H9 (cell line): ENCODE results near the gene ISG15. TPM values are rescaled to one million over a fixed set of nuclear protein-coding genes. Genes with fewer than 3 reads are reported as not detected.

Experiments used
- DNase-seq: peaks from one replicate; pipeline ENCODE4 v3.0.0-alpha.2; 2017
- H2AFZ ChIP-seq: one replicate; pipeline ENCODE4 v1.6.1; 2013; ENCODE audit warnings: mild to moderate bottlenecking, low read length, control low read depth, moderate library complexity
- H2AK5ac ChIP-seq: 2 replicates; pipeline ENCODE4 v1.6.1; 2013; ENCODE audit warnings: low read length, control low read depth, mixed read lengths; ENCODE audit not compliant: insufficient read length
- H2BK120ac ChIP-seq: one replicate; pipeline ENCODE4 v1.6.1; 2013; ENCODE audit warnings: low read depth, mild to moderate bottlenecking, low read length, control low read depth, inconsistent platforms; ENCODE audit not compliant: poor library complexity, severe bottlenecking
- H2BK12ac ChIP-seq: 2 replicates; pipeline ENCODE4 v1.6.1; 2013; ENCODE audit warnings: low read length, control low read depth, mixed read lengths, low read depth; ENCODE audit not compliant: insufficient read length
- H2BK15ac ChIP-seq: 2 replicates; pipeline ENCODE4 v1.6.1; 2013; ENCODE audit warnings: low read depth, low read length, control low read depth
- H2BK20ac ChIP-seq: one replicate; pipeline ENCODE4 v1.6.1; 2013; ENCODE audit warnings: low read depth, mild to moderate bottlenecking, low read length, control low read depth, inconsistent platforms; ENCODE audit not compliant: poor library complexity, severe bottlenecking
- H2BK5ac ChIP-seq: 2 replicates; pipeline ENCODE4 v1.6.1; 2013; ENCODE audit warnings: low read length, control low read depth, mixed read lengths; ENCODE audit not compliant: insufficient read length
- H3K14ac ChIP-seq: 2 replicates; pipeline ENCODE4 v1.6.1; 2013; ENCODE audit warnings: low read length, control low read depth; ENCODE audit not compliant: insufficient read depth
- H3K18ac ChIP-seq: 2 replicates; pipeline ENCODE4 v1.6.1; 2013; ENCODE audit warnings: low read depth, mild to moderate bottlenecking, mixed read lengths, low read length, control low read depth; ENCODE audit not compliant: insufficient read length
- H3K23ac ChIP-seq: 2 replicates; pipeline ENCODE4 v1.6.1; 2013; ENCODE audit warnings: low read length, control low read depth, mixed read lengths, low read depth; ENCODE audit not compliant: insufficient read length
- H3K23me2 ChIP-seq: 2 replicates; pipeline ENCODE4 v1.6.1; 2013; ENCODE audit warnings: low read depth, mild to moderate bottlenecking, mixed read lengths, low read length, control low read depth; ENCODE audit not compliant: insufficient read length, poor library complexity, severe bottlenecking
- H3K27ac ChIP-seq: 2 replicates; pipeline ENCODE4 v1.5.1; 2013; ENCODE audit warnings: low read length, control low read depth, mixed read lengths, low read depth; ENCODE audit not compliant: insufficient read length
- H3K27me3 ChIP-seq: 2 replicates; pipeline ENCODE4 v1.6.1; 2013; ENCODE audit warnings: low read length, control low read depth, inconsistent platforms; ENCODE audit not compliant: insufficient read depth
- H3K4ac ChIP-seq: 2 replicates; pipeline ENCODE4 v1.6.1; 2013; ENCODE audit warnings: low read depth, mild to moderate bottlenecking, control low read depth, inconsistent platforms, low read length, moderate library complexity
- H3K4me1 ChIP-seq: 2 replicates; pipeline ENCODE4 v1.6.1; 2013; ENCODE audit warnings: low read length, control low read depth, inconsistent platforms; ENCODE audit not compliant: insufficient read depth
- H3K4me2 ChIP-seq: 2 replicates; pipeline ENCODE4 v1.6.1; 2013; ENCODE audit warnings: low read length, control low read depth, mixed read lengths; ENCODE audit not compliant: insufficient read length, insufficient read depth
- H3K56ac ChIP-seq: 2 replicates; pipeline ENCODE4 v1.6.1; 2013; ENCODE audit warnings: low read depth, mild to moderate bottlenecking, mixed read lengths, low read length, control low read depth; ENCODE audit not compliant: insufficient read length
- H3K79me1 ChIP-seq: 2 replicates; pipeline ENCODE4 v1.6.1; 2013; ENCODE audit warnings: low read depth, mild to moderate bottlenecking, moderate library complexity, low read length, control low read depth, inconsistent platforms; ENCODE audit not compliant: insufficient read depth, poor library complexity, severe bottlenecking
- H3K79me2 ChIP-seq: 2 replicates; pipeline ENCODE4 v1.6.1; 2013; ENCODE audit warnings: low read length, control low read depth, inconsistent platforms; ENCODE audit not compliant: insufficient read depth
- H3K9ac ChIP-seq: 2 replicates; pipeline ENCODE4 v1.6.1; 2013; ENCODE audit warnings: low read length, control low read depth, mixed read lengths; ENCODE audit not compliant: insufficient read length; ENCODE audit errors: extremely low read depth
- H3K9me3 ChIP-seq: one replicate; pipeline ENCODE4 v1.6.1; 2013; ENCODE audit warnings: low read depth, low read length, inconsistent platforms; ENCODE audit not compliant: control insufficient read depth
- H3T11ph ChIP-seq: one replicate; pipeline ENCODE4 v1.6.1; 2013; ENCODE audit warnings: mild to moderate bottlenecking, low read length, control low read depth, inconsistent platforms
- H4K20me1 ChIP-seq: one replicate; pipeline ENCODE4 v1.6.1; 2013; ENCODE audit not compliant: control insufficient read depth, insufficient read length, insufficient read depth
- H4K5ac ChIP-seq: 2 replicates; pipeline ENCODE4 v1.6.1; 2013; ENCODE audit warnings: low read depth, mild to moderate bottlenecking, mixed read lengths, low read length, control low read depth; ENCODE audit not compliant: insufficient read length
- H4K8ac ChIP-seq: replicated peaks from 2 replicates; pipeline ENCODE4 v1.6.1; 2013; ENCODE audit warnings: low read length, control low read depth, mixed read lengths, low read depth; ENCODE audit not compliant: insufficient read length
- H4K91ac ChIP-seq: 2 replicates; pipeline ENCODE4 v1.6.1; 2013; ENCODE audit warnings: low read depth, mild to moderate bottlenecking, moderate library complexity, mixed read lengths, low read length, control low read depth; ENCODE audit not compliant: insufficient read length
- H3K27ac Mint-ChIP-seq, 3 experiments: 2 replicates in 2 of 3; 3 replicates in 1 of 3; pipeline ENCODE4 v1.8.0; 2020 to 2021; ENCODE audit warnings: mixed read lengths in 3 of 3, mild to moderate bottlenecking in 1 of 3, moderate library complexity in 1 of 3
- H3K27me3 Mint-ChIP-seq: 2 replicates; pipeline ENCODE4 v1.8.0; 2021; ENCODE audit warnings: low read depth, mild to moderate bottlenecking, moderate library complexity, mixed read lengths
- H3K36me3 Mint-ChIP-seq, 3 experiments: 2 replicates in 2 of 3; 3 replicates in 1 of 3; pipeline ENCODE4 v1.8.0; 2020 to 2021; ENCODE audit warnings: low read depth in 3 of 3, mixed read lengths in 3 of 3; ENCODE audit not compliant: insufficient read depth in 1 of 3
- H3K4me1 Mint-ChIP-seq, 2 experiments: 2 replicates each; pipeline ENCODE4 v1.8.0; 2020; ENCODE audit warnings: mixed read lengths in 2 of 2
- H3K4me3 Mint-ChIP-seq, 2 experiments: 2 replicates in 1 of 2; 3 replicates in 1 of 2; pipeline ENCODE4 v1.8.0; 2020 to 2021; ENCODE audit warnings: mild to moderate bottlenecking in 2 of 2, mixed read lengths in 2 of 2, moderate library complexity in 1 of 2
- H3K9me3 Mint-ChIP-seq, 2 experiments: 2 replicates in 1 of 2; 3 replicates in 1 of 2; pipeline ENCODE4 v1.8.0; 2020; ENCODE audit warnings: mild to moderate bottlenecking in 2 of 2, mixed read lengths in 2 of 2, moderate library complexity in 1 of 2
- WGBS: extraction: QIAGEN DNeasy Blood & Tissue Kit; methylation state at CpG from one replicate; pipeline ENCODE4 v1.1.7; 2013; ENCODE audit warnings: missing lambda C conversion rate, low lambda C conversion rate, mixed read lengths; ENCODE audit not compliant: insufficient read length; ENCODE audit errors: extremely low coverage; 5-methylcytosine and 5-hydroxymethylcytosine counted together
- total RNA-seq: library from RNA; stranded (reverse); gene quantifications from 2 replicates; pipeline ENCODE4 v1.2.1, GENCODE V29; 2021
- TF ChIP-seq, protein P1 (sequence below): fragments of 200-600 bp; sonication (generic); conservative IDR thresholded peaks from 3 replicates; pipeline ENCODE4 v1.8.0; 2021; ENCODE audit warnings: antibody characterized with exemption, mild to moderate bottlenecking

Gene ISG15
- total RNA-seq, 1 experiment from 2014 or later, result 39.7 TPM

DNA sequence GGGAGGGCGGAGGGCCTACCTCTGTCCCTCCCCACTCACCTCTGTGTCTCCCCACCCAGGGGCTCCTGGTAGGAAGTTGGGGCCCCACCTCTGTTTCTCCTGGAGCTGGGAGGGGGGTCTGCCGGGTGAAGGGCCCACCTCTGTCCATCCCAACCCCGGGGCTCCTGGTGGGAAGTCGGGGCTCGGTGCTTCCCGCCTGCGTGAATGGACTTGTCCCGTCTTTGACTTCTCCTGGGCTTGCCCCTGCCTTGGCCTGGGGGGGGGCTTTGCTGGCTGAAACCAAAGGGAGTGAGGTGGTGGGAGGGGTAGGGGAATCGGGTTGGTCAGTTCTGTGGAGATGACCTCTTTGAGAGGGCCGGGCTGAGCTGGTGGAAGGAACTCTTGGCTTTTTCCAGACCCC lies 12.4 kb downstream of the ISG15 start:
- H3K56ac ChIP-seq, result no peak overlapping the region
- H4K91ac ChIP-seq, result no peak overlapping the region
- no peak overlapping the region for H2BK120ac ChIP-seq
- H2AFZ ChIP-seq, result no peak overlapping the region
- H3K23ac ChIP-seq, result no peak overlapping the region
- no peak overlapping the region for H2BK5ac ChIP-seq
- peaks cover 3% of the 10 kb centered on the region for H4K20me1 ChIP-seq
- peaks cover 4% of the 10 kb centered on the region; the same call in 1 of the 2 replicates for H3K4me1 ChIP-seq
- no peak overlapping the region for H3K18ac ChIP-seq
- DNase-seq, result no peak
- no peak overlapping the region for H3K4me2 ChIP-seq
- no peak overlapping the region for H4K8ac ChIP-seq
- TF ChIP-seq, protein P1, sequence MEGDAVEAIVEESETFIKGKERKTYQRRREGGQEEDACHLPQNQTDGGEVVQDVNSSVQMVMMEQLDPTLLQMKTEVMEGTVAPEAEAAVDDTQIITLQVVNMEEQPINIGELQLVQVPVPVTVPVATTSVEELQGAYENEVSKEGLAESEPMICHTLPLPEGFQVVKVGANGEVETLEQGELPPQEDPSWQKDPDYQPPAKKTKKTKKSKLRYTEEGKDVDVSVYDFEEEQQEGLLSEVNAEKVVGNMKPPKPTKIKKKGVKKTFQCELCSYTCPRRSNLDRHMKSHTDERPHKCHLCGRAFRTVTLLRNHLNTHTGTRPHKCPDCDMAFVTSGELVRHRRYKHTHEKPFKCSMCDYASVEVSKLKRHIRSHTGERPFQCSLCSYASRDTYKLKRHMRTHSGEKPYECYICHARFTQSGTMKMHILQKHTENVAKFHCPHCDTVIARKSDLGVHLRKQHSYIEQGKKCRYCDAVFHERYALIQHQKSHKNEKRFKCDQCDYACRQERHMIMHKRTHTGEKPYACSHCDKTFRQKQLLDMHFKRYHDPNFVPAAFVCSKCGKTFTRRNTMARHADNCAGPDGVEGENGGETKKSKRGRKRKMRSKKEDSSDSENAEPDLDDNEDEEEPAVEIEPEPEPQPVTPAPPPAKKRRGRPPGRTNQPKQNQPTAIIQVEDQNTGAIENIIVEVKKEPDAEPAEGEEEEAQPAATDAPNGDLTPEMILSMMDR, result no peak
- no peak overlapping the region for H2BK15ac ChIP-seq
- no peak overlapping the region for H2AK5ac ChIP-seq
- peaks cover 2% of the 10 kb centered on the region; the same call in 1 of the 2 replicates for H3K79me2 ChIP-seq
- H3K27me3 Mint-ChIP-seq, result peaks cover 4% of the 10 kb centered on the region
- WGBS, result no CpG with 5 or more reads among the region's 10 CpGs
- H3K79me1 ChIP-seq, result peaks cover 4% of the 10 kb centered on the region
- peaks cover 3 to 23% (median 17%) of the 10 kb centered on the region in 3 experiments; a peak in 6 of 7 replicates for H3K36me3 Mint-ChIP-seq
- H2BK12ac ChIP-seq, result no peak overlapping the region
- H3K9me3 Mint-ChIP-seq, result no peaks in the 10 kb centered on the region; a peak in 1 of 5 replicates
- no peak overlapping the region for H3T11ph ChIP-seq
- no peak overlapping the region for H2BK20ac ChIP-seq
- peaks cover 7% of the 10 kb centered on the region for H3K23me2 ChIP-seq
- peak overlapping the region in 1 of 2 experiments; percentile 20; a peak in 1 of 5 replicates for H3K4me3 Mint-ChIP-seq
- no peak overlapping the region for H3K27ac ChIP-seq
- H3K4me1 Mint-ChIP-seq, result peaks cover 28 to 39% of the 10 kb centered on the region in 2 experiments
- peak overlapping the region in 2 of 3 experiments; percentile 53 to 61; a peak in 2 of 7 replicates for H3K27ac Mint-ChIP-seq
- H3K4ac ChIP-seq, result no peak overlapping the region
- no peaks in the 10 kb centered on the region for H3K9me3 ChIP-seq
- no peak overlapping the region for H3K9ac ChIP-seq
- H3K27me3 ChIP-seq, result no peaks in the 10 kb centered on the region
- H4K5ac ChIP-seq, result no peak overlapping the region
- no peak overlapping the region for H3K14ac ChIP-seq
